Measurements from ENCODE around the gene LRMDA.

- TF ChIP-seq RNF2 (IDR thresholded peaks at IDR 0.05; ENCODE audit: borderline replicate concordance, low read depth, low read length, missing control alignments, poor library complexity, severe bottlenecking) (no peak), CTCF (IDR thresholded peaks at IDR 0.05; ENCODE audit: control extremely low read depth in 1 of 3, insufficient read depth in 1 of 3, low read depth in 1 of 3, low read length in 3 of 3) (no peak), KDM1A (IDR thresholded peaks at IDR 0.05; ENCODE audit: borderline replicate concordance, low read length) (no peak), POLR2AphosphoS5 (IDR thresholded peaks at IDR 0.05; ENCODE audit: low read depth, low read length) (no peak), CHD7 (IDR thresholded peaks at IDR 0.05; ENCODE audit: insufficient replicate concordance, low read length) (no peak)
Observed at GRCh38 chr10:76150139-76150875, 718.9 kb downstream of the LRMDA start.
